ENCODE measurements around the gene R3HDML. TPM values are rescaled to one million over a fixed set of nuclear protein-coding genes. Genes with fewer than 3 reads are reported as not detected.

R3HDML gene
- total and polyA plus RNA-seq, 2 of the 13 experiments (the other 11 are each of a cell fraction or from before 2014, with no cell fraction given) = not detected

- TF ChIP-seq ZBTB10 (CRISPR knock-in tag; IDR thresholded peaks at IDR 0.05; ENCODE audit: borderline replicate concordance) = peak; percentile 26; the same call in 1 of the 2 replicates
- TF ChIP-seq NONO (IDR thresholded peaks at IDR 0.05) = no peak
- TF ChIP-seq NONO (CRISPR knock-in tag; conservative IDR thresholded peaks at IDR 0.05) = peak; percentile 99
- TF ChIP-seq FOSL1 (CRISPR knock-in tag; IDR thresholded peaks at IDR 0.05; ENCODE audit: borderline replicate concordance) = no peak
- peak; percentile 73; the same call in 1 of the 2 replicates for TF ChIP-seq ZNF317 (CRISPR knock-in tag; IDR thresholded peaks at IDR 0.05)
- TF ChIP-seq ZNF276 (CRISPR knock-in tag; IDR thresholded peaks at IDR 0.05; ENCODE audit: low read depth) = no peak; the same call in 1 of the 2 replicates
- no peak for TF ChIP-seq SKIL (CRISPR knock-in tag; IDR thresholded peaks at IDR 0.05; ENCODE audit: borderline replicate concordance)
- TF ChIP-seq MYPOP (CRISPR knock-in tag; IDR thresholded peaks at IDR 0.05) = peak; percentile 97; the same call in 1 of the 2 replicates
- peak; percentile 90 for TF ChIP-seq SIN3A (IDR thresholded peaks at IDR 0.05; ENCODE audit: borderline replicate concordance, low read depth, low read length)
- peak; percentile 96; the same call in 1 of the 2 replicates for TF ChIP-seq NFE2L1 (CRISPR knock-in tag; IDR thresholded peaks at IDR 0.05; ENCODE audit: borderline replicate concordance)
- TF ChIP-seq JUND (CRISPR knock-in tag; IDR thresholded peaks at IDR 0.05) = peak; percentile 91
- peak; percentile 97 for TF ChIP-seq RNF219 (CRISPR knock-in tag; IDR thresholded peaks at IDR 0.05)
- no peak for TF ChIP-seq ZNF550 (CRISPR knock-in tag; IDR thresholded peaks at IDR 0.05; ENCODE audit: borderline replicate concordance)
- no peak; the same call in 1 of the 2 replicates for TF ChIP-seq ZNF430 (CRISPR knock-in tag; IDR thresholded peaks at IDR 0.05)
- 0 out of 2 replicates have a peak, but pooled peaks have one; percentile 28 for TF ChIP-seq ZNF160 (CRISPR knock-in tag; IDR thresholded peaks at IDR 0.05)
- TF ChIP-seq SIX4 (CRISPR knock-in tag; IDR thresholded peaks at IDR 0.05) = 0 out of 2 replicates have a peak, but pooled peaks have one; percentile 94
These were observed 58.0 kb downstream of the R3HDML start (continued) for GRCh38 chr20:44394702-44395460.

All from HepG2 (cell line).